Liver (tissue), 3 donors: ENCODE results near the gene CEACAM21.

Experiments
- CTCF ChIP-seq: fragments of 150-350 bp; IDR thresholded peaks from 2 replicates; pipeline ENCODE4 v1.5.1; 2017; ENCODE audit warnings: improper control_type of control experiment, low read depth, low read length; ENCODE audit not compliant: missing input control
- FOXA1 ChIP-seq: IDR thresholded peaks from 2 replicates; pipeline ENCODE4 v1.6.1; 2016; ENCODE audit warnings: antibody characterized with exemption
- JUND ChIP-seq, 2 donors: IDR thresholded peaks; 2 replicates each; pipeline ENCODE4 v1.6.1; 2016; ENCODE audit warnings: antibody characterized with exemption in 2 of 2
- RAD21 ChIP-seq, 2 donors: IDR thresholded peaks; 2 replicates each; pipeline ENCODE4 v1.6.1; 2016; ENCODE audit warnings: antibody characterized with exemption in 2 of 2, mild to moderate bottlenecking in 2 of 2
- YY1 ChIP-seq: IDR thresholded peaks from 2 replicates; pipeline ENCODE4 v1.6.1; 2016; ENCODE audit warnings: antibody characterized with exemption, mild to moderate bottlenecking
- TF ChIP-seq, protein P1 (sequence below): IDR thresholded peaks from 2 replicates; pipeline ENCODE4 v1.6.1; 2016; ENCODE audit warnings: antibody characterized with exemption, mild to moderate bottlenecking
- donor health status: healthy.
- donor health status: healthy.

DNA sequence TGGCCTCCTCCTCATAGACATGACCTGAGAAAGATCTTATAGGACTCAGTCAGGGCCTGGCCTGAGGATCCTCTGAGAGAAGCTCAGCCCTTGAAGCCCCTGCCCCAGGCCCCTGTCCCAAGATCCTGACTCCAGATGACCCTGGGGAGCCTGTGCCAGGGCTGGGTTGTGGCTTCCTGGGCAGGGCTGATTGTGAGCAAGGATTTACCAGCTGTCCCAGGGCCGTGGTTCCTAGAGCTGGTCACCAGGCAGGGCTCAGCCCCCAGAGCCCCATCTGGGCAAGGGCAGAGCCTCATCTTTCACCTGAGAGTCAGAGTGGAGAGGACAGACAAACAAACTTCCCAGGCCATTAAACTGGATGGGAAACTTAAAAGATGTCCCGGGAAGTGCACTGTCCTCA is 1.9 kb downstream of the CEACAM21 start:
- TF ChIP-seq YY1 (no peak), JUND (IDR thresholded peaks at IDR 0.05) (no peak), CTCF (no peak), FOXA1 (no peak), RAD21 (IDR thresholded peaks at IDR 0.05) (no peak)
- TF ChIP-seq, protein P1, sequence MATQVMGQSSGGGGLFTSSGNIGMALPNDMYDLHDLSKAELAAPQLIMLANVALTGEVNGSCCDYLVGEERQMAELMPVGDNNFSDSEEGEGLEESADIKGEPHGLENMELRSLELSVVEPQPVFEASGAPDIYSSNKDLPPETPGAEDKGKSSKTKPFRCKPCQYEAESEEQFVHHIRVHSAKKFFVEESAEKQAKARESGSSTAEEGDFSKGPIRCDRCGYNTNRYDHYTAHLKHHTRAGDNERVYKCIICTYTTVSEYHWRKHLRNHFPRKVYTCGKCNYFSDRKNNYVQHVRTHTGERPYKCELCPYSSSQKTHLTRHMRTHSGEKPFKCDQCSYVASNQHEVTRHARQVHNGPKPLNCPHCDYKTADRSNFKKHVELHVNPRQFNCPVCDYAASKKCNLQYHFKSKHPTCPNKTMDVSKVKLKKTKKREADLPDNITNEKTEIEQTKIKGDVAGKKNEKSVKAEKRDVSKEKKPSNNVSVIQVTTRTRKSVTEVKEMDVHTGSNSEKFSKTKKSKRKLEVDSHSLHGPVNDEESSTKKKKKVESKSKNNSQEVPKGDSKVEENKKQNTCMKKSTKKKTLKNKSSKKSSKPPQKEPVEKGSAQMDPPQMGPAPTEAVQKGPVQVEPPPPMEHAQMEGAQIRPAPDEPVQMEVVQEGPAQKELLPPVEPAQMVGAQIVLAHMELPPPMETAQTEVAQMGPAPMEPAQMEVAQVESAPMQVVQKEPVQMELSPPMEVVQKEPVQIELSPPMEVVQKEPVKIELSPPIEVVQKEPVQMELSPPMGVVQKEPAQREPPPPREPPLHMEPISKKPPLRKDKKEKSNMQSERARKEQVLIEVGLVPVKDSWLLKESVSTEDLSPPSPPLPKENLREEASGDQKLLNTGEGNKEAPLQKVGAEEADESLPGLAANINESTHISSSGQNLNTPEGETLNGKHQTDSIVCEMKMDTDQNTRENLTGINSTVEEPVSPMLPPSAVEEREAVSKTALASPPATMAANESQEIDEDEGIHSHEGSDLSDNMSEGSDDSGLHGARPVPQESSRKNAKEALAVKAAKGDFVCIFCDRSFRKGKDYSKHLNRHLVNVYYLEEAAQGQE = no peak
